Endothelial cell of umbilical vein (primary cell): ENCODE results near the gene PAX2. TPM values are rescaled to one million over a fixed set of nuclear protein-coding genes. Genes with fewer than 3 reads are reported as not detected.

Experiments used
- BruUV-seq: library from RNA; stranded (reverse); fragments of 400-500 nt; replicated peaks from 2 replicates; lab custom pipeline; 2021; lab: Mats Ljungman, UMichigan
- CTCF ChIA-PET: fragments of 300-600, 350-600 bp; sonication (Branson Sonifier 250); formaldehyde crosslinking; loops from one replicate; lab custom pipeline; 2021; ENCODE audit warnings: antibody characterized with exemption, inconsistent platforms; lab: Charles Lee
- POLR2A ChIA-PET: fragments of 300-600, 350-600 bp; sonication (Branson Sonifier 250); formaldehyde crosslinking; loops from one replicate; lab custom pipeline; 2021; ENCODE audit warnings: antibody characterized with exemption, inconsistent platforms; lab: Charles Lee
- DNase-seq: peaks from one replicate; pipeline ENCODE4 v3.0.0-alpha.2; 2011; ENCODE audit warnings: low read depth, low spot score
- FAIRE-seq: peaks from 2 replicates; lab custom pipeline; 2011; peaks lifted over from hg19 to GRCh38; lab: Jason Lieb, UNC
- H2AFZ ChIP-seq: 2 replicates; pipeline ENCODE4 v1.6.0; 2012; ENCODE audit warnings: low read depth, low read length, control low read depth, inconsistent platforms
- H3K27ac ChIP-seq: 2 replicates; pipeline ENCODE4 v1.5.1; 2011; ENCODE audit warnings: low read depth, mild to moderate bottlenecking, control low read depth, low read length, moderate library complexity; ENCODE audit not compliant: insufficient read depth
- H3K27me3 ChIP-seq, 2 experiments: 2 replicates each; pipeline versions ENCODE4 v1.6.0 to v1.6.1; 2011; ENCODE audit warnings: low read length in 2 of 2, mixed read lengths in 1 of 2; ENCODE audit not compliant: control insufficient read depth in 2 of 2, insufficient read depth in 2 of 2
- H3K36me3 ChIP-seq, 2 experiments: 2 replicates in 1 of 2; 3 replicates in 1 of 2; pipeline ENCODE4 v1.5.1; 2011; ENCODE audit warnings: low read length in 2 of 2, mild to moderate bottlenecking in 1 of 2, moderate library complexity in 1 of 2; ENCODE audit not compliant: control insufficient read depth in 2 of 2, insufficient read depth in 2 of 2; ENCODE audit errors: extremely low read depth in 1 of 2
- H3K4me1 ChIP-seq: 3 replicates; pipeline ENCODE4 v1.5.1; 2011; ENCODE audit warnings: mild to moderate bottlenecking, low read length; ENCODE audit not compliant: control insufficient read depth, insufficient read depth; ENCODE audit errors: extremely low read depth
- H3K4me2 ChIP-seq: 2 replicates; pipeline ENCODE4 v1.6.1; 2011; ENCODE audit warnings: low read length, control low read depth, mixed read lengths; ENCODE audit not compliant: insufficient read depth
- H3K4me3 ChIP-seq, 3 experiments: fragments of 200-600 bp in 1 of 3; sonication (generic), shearing (Covaris generic) in 1 of 3; replicated peaks in 1 of 3; 2 replicates each; pipeline ENCODE4 v1.5.1; 2011 to 2016; ENCODE audit warnings: control low read depth in 3 of 3, low read length in 3 of 3, mild to moderate bottlenecking in 2 of 3, inconsistent platforms in 1 of 3, low read depth in 1 of 3, moderate library complexity in 1 of 3; ENCODE audit not compliant: insufficient read depth in 1 of 3
- H3K79me2 ChIP-seq: 2 replicates; pipeline ENCODE4 v1.6.0; 2012; ENCODE audit warnings: low read length, inconsistent platforms; ENCODE audit not compliant: control insufficient read depth, insufficient read depth
- H3K9ac ChIP-seq: replicated peaks from 2 replicates; pipeline ENCODE3; 2011; ENCODE audit warnings: low read length, control low read depth; ENCODE audit not compliant: insufficient read depth; ENCODE audit errors: extremely low read depth
- H3K9me1 ChIP-seq: replicated peaks from 3 replicates; pipeline ENCODE4 v1.6.0; 2011; ENCODE audit warnings: mild to moderate bottlenecking, low read length; ENCODE audit not compliant: control insufficient read depth, insufficient read depth; ENCODE audit errors: extremely low read depth
- H3K9me3 ChIP-seq: replicated peaks from 2 replicates; pipeline ENCODE4 v1.5.1; 2012; ENCODE audit warnings: low read length, inconsistent platforms; ENCODE audit not compliant: control insufficient read depth, insufficient read depth
- H4K20me1 ChIP-seq: replicated peaks from 2 replicates; pipeline ENCODE3; 2011; ENCODE audit warnings: mild to moderate bottlenecking, low read length; ENCODE audit not compliant: control insufficient read depth, insufficient read depth; ENCODE audit errors: extremely low read depth
- CTCF ChIP-seq, 2 donors: IDR thresholded peaks; 1 replicate in 1 of 2; 2 replicates in 1 of 2; pipeline ENCODE4 v1.5.1; 2011; ENCODE audit warnings: low read length in 2 of 2, mild to moderate bottlenecking in 2 of 2, moderate library complexity in 2 of 2, control low read depth in 1 of 2, inconsistent platforms in 1 of 2, low read depth in 1 of 2; ENCODE audit not compliant: insufficient read depth in 1 of 2; ENCODE audit errors: extremely low read depth in 1 of 2
- EZH2 ChIP-seq: IDR thresholded peaks from 2 replicates; pipeline ENCODE4 v1.6.1; 2012; ENCODE audit warnings: borderline replicate concordance, low read depth, mild to moderate bottlenecking, moderate library complexity, low read length, inconsistent platforms; ENCODE audit not compliant: severe bottlenecking
- FOS ChIP-seq: IDR thresholded peaks from 2 replicates; pipeline ENCODE4 v1.6.1; 2011; ENCODE audit warnings: mild to moderate bottlenecking, low read length, moderate library complexity, borderline replicate concordance; ENCODE audit not compliant: insufficient read depth
- GATA2 ChIP-seq: IDR thresholded peaks from 2 replicates; pipeline ENCODE4 v1.7.0; 2011; ENCODE audit warnings: low read depth, mild to moderate bottlenecking, moderate library complexity, mixed read lengths, low read length; ENCODE audit not compliant: insufficient read length, insufficient read depth
- JUN ChIP-seq: IDR thresholded peaks from 2 replicates; pipeline ENCODE4 v1.6.1; 2011; ENCODE audit warnings: borderline replicate concordance, low read depth; ENCODE audit not compliant: insufficient read length, insufficient read depth
- MYC ChIP-seq: IDR thresholded peaks from one replicate; pipeline ENCODE4 v1.6.1; 2011; ENCODE audit warnings: mild to moderate bottlenecking, low read depth, low read length
- POLR2A ChIP-seq: IDR thresholded peaks from 2 replicates; pipeline ENCODE4 v1.6.1; 2012; ENCODE audit warnings: low read depth, mild to moderate bottlenecking, control low read depth, low read length
- POLR2AphosphoS5 ChIP-seq: IDR thresholded peaks from 2 replicates; pipeline ENCODE4 v1.6.1; 2012; ENCODE audit warnings: low read depth, mild to moderate bottlenecking, control low read depth, low read length, moderate library complexity; ENCODE audit not compliant: insufficient read depth
- dilution Hi-C: fragments of 300-500 bp; cut with MboI; formaldehyde crosslinking; loops from one replicate; pipeline ENCODE4 v1.15.0; 2019; ENCODE audit warnings: low sequenced_read_pairs; ENCODE audit not compliant: extremely low pct_ligation_motif_present
- intact Hi-C: fragments of 100-400 bp; cut with micrococcal nuclease; formaldehyde crosslinking; loops from one replicate; pipeline ENCODE4 v1.10.0; 2022
- polyA plus RNA-seq, 4 experiments: library from polyadenylated mRNA; depleted of rRNA in 3 of 4; stranded (reverse) in 3 of 4; unstranded in 1 of 4; fragments of >200 nt; gene quantifications; 2 replicates each; pipeline versions ENCODE4 v1.2.1 to v1.2.3, GENCODE V29; 2011 to 2012; ENCODE audit warnings: missing spikeins in 1 of 4
- total RNA-seq: library from RNA; stranded (reverse); gene quantifications from 2 replicates; pipeline ENCODE4 v1.2.3, GENCODE V29; 2021

Gene PAX2
- total and polyA plus RNA-seq, 2 donors (not counting 3 experiments of a cell fraction or from before 2014, with no cell fraction given) = not detected

DNA sequence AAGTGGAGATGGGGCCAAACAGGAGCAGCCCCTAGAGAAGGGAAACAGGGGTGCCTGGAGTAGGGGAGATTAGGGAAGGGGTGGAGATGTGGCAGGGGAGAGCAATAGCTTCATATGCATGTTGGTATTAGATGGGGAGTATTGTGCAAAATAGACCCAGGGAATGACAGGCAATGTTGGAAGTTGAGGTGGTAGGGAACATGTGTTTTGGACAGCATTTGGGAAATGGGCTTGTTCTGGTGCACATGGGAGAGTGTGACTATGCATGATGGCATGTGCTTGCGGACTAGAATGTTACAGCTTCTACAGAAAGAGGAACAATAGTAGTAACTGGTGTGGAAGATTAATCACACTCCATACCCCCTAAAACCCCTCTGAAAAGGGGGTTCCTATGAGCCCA is 10.4 kb downstream of the PAX2 start:
- Histone ChIP-seq H3K9me3 (no peaks in the 10 kb centered on the region), H3K36me3 (no peaks in the 10 kb centered on the region), H3K9ac (no peak overlapping the region), H3K9me1 (no peaks in the 10 kb centered on the region), H3K79me2 (no peaks in the 10 kb centered on the region), H3K27ac (no peak overlapping the region), H3K27me3 (peaks cover 56 to 76% of the 10 kb centered on the region in 2 experiments), H2AFZ (no peak overlapping the region), H3K4me1 (no peaks in the 10 kb centered on the region), H4K20me1 (no peaks in the 10 kb centered on the region), H3K4me2 (no peak overlapping the region), H3K4me3 (no peak overlapping the region)
- no TSS peak for BruUV-seq
- no peak for DNase-seq
- ChIA-PET POLR2A (interaction anchor here (0.5 kb wide), 1 partner anchor 192 kb away, joined by 5 read pairs; no protein-coding TSS in a partner anchor), CTCF (no interaction called here)
- dilution Hi-C loops = no loop called here
- FAIRE-seq = no peak
- TF ChIP-seq JUN = no peak
- intact Hi-C loops = no loop called here

GRCh38 chr10:100759331-100759730 is 13.9 kb downstream of the PAX2 start:
- dilution Hi-C loops (no loop called here), intact Hi-C loops (no loop called here)
- ChIA-PET CTCF (no interaction called here), POLR2A (no interaction called here)
- no peaks in the 10 kb centered on the region for H3K79me2 ChIP-seq
- no peak overlapping the region for H3K9ac ChIP-seq
- H3K4me2 ChIP-seq = no peak overlapping the region
- no peaks in the 10 kb centered on the region for H3K9me3 ChIP-seq
- no peak overlapping the region for H2AFZ ChIP-seq
- no peak overlapping the region for H3K4me3 ChIP-seq
- H3K4me1 ChIP-seq = no peaks in the 10 kb centered on the region
- H3K27ac ChIP-seq = no peak overlapping the region
- TF ChIP-seq JUN (no peak), POLR2AphosphoS5 (no peak), FOS (no peak), MYC (no peak), EZH2 (no peak), POLR2A (no peak), GATA2 (no peak), CTCF (IDR thresholded peaks at IDR 0.05; ENCODE audit: extremely low read depth in 1 of 2, insufficient read depth in 1 of 2, low read depth in 1 of 2, low read length in 2 of 2) (no peak)
- DNase-seq = no peak
- BruUV-seq = no TSS peak
- H3K36me3 ChIP-seq = no peaks in the 10 kb centered on the region
- no peaks in the 10 kb centered on the region for H3K9me1 ChIP-seq
- H4K20me1 ChIP-seq = no peaks in the 10 kb centered on the region
- H3K27me3 ChIP-seq = peaks cover 31 to 51% of the 10 kb centered on the region in 2 experiments
- no peak for FAIRE-seq
